Endothelial cell of umbilical vein (primary cell): ENCODE results near the gene C16orf87. TPM values are rescaled to one million over a fixed set of nuclear protein-coding genes. Genes with fewer than 3 reads are reported as not detected.

Experiments
- BruUV-seq: library from RNA; stranded (reverse); fragments of 400-500 nt; replicated peaks from 2 replicates; lab custom pipeline; 2021; lab: Mats Ljungman, UMichigan
- CTCF ChIA-PET: fragments of 300-600, 350-600 bp; sonication (Branson Sonifier 250); formaldehyde crosslinking; loops from one replicate; lab custom pipeline; 2021; ENCODE audit warnings: antibody characterized with exemption, inconsistent platforms; lab: Charles Lee
- POLR2A ChIA-PET: fragments of 300-600, 350-600 bp; sonication (Branson Sonifier 250); formaldehyde crosslinking; loops from one replicate; lab custom pipeline; 2021; ENCODE audit warnings: antibody characterized with exemption, inconsistent platforms; lab: Charles Lee
- DNase-seq: peaks from one replicate; pipeline ENCODE4 v3.0.0-alpha.2; 2011; ENCODE audit warnings: low read depth, low spot score
- FAIRE-seq: peaks from 2 replicates; lab custom pipeline; 2011; peaks lifted over from hg19 to GRCh38; lab: Jason Lieb, UNC
- H2AFZ ChIP-seq: 2 replicates; pipeline ENCODE4 v1.6.0; 2012; ENCODE audit warnings: low read depth, low read length, control low read depth, inconsistent platforms
- H3K27ac ChIP-seq: 2 replicates; pipeline ENCODE4 v1.5.1; 2011; ENCODE audit warnings: low read depth, mild to moderate bottlenecking, control low read depth, low read length, moderate library complexity; ENCODE audit not compliant: insufficient read depth
- H3K27me3 ChIP-seq, 2 experiments: 2 replicates each; pipeline versions ENCODE4 v1.6.0 to v1.6.1; 2011; ENCODE audit warnings: low read length in 2 of 2, mixed read lengths in 1 of 2; ENCODE audit not compliant: control insufficient read depth in 2 of 2, insufficient read depth in 2 of 2
- H3K36me3 ChIP-seq, 2 experiments: 2 replicates in 1 of 2; 3 replicates in 1 of 2; pipeline ENCODE4 v1.5.1; 2011; ENCODE audit warnings: low read length in 2 of 2, mild to moderate bottlenecking in 1 of 2, moderate library complexity in 1 of 2; ENCODE audit not compliant: control insufficient read depth in 2 of 2, insufficient read depth in 2 of 2; ENCODE audit errors: extremely low read depth in 1 of 2
- H3K4me1 ChIP-seq: 3 replicates; pipeline ENCODE4 v1.5.1; 2011; ENCODE audit warnings: mild to moderate bottlenecking, low read length; ENCODE audit not compliant: control insufficient read depth, insufficient read depth; ENCODE audit errors: extremely low read depth
- H3K4me2 ChIP-seq: 2 replicates; pipeline ENCODE4 v1.6.1; 2011; ENCODE audit warnings: low read length, control low read depth, mixed read lengths; ENCODE audit not compliant: insufficient read depth
- H3K4me3 ChIP-seq, 3 experiments: fragments of 200-600 bp in 1 of 3; sonication (generic), shearing (Covaris generic) in 1 of 3; replicated peaks in 1 of 3; 2 replicates each; pipeline ENCODE4 v1.5.1; 2011 to 2016; ENCODE audit warnings: control low read depth in 3 of 3, low read length in 3 of 3, mild to moderate bottlenecking in 2 of 3, inconsistent platforms in 1 of 3, low read depth in 1 of 3, moderate library complexity in 1 of 3; ENCODE audit not compliant: insufficient read depth in 1 of 3
- H3K79me2 ChIP-seq: 2 replicates; pipeline ENCODE4 v1.6.0; 2012; ENCODE audit warnings: low read length, inconsistent platforms; ENCODE audit not compliant: control insufficient read depth, insufficient read depth
- H3K9ac ChIP-seq: replicated peaks from 2 replicates; pipeline ENCODE3; 2011; ENCODE audit warnings: low read length, control low read depth; ENCODE audit not compliant: insufficient read depth; ENCODE audit errors: extremely low read depth
- H3K9me1 ChIP-seq: replicated peaks from 3 replicates; pipeline ENCODE4 v1.6.0; 2011; ENCODE audit warnings: mild to moderate bottlenecking, low read length; ENCODE audit not compliant: control insufficient read depth, insufficient read depth; ENCODE audit errors: extremely low read depth
- H3K9me3 ChIP-seq: replicated peaks from 2 replicates; pipeline ENCODE4 v1.5.1; 2012; ENCODE audit warnings: low read length, inconsistent platforms; ENCODE audit not compliant: control insufficient read depth, insufficient read depth
- H4K20me1 ChIP-seq: replicated peaks from 2 replicates; pipeline ENCODE3; 2011; ENCODE audit warnings: mild to moderate bottlenecking, low read length; ENCODE audit not compliant: control insufficient read depth, insufficient read depth; ENCODE audit errors: extremely low read depth
- CTCF ChIP-seq, 2 donors: IDR thresholded peaks; 1 replicate in 1 of 2; 2 replicates in 1 of 2; pipeline ENCODE4 v1.5.1; 2011; ENCODE audit warnings: low read length in 2 of 2, mild to moderate bottlenecking in 2 of 2, moderate library complexity in 2 of 2, control low read depth in 1 of 2, inconsistent platforms in 1 of 2, low read depth in 1 of 2; ENCODE audit not compliant: insufficient read depth in 1 of 2; ENCODE audit errors: extremely low read depth in 1 of 2
- EZH2 ChIP-seq: IDR thresholded peaks from 2 replicates; pipeline ENCODE4 v1.6.1; 2012; ENCODE audit warnings: borderline replicate concordance, low read depth, mild to moderate bottlenecking, moderate library complexity, low read length, inconsistent platforms; ENCODE audit not compliant: severe bottlenecking
- FOS ChIP-seq: IDR thresholded peaks from 2 replicates; pipeline ENCODE4 v1.6.1; 2011; ENCODE audit warnings: mild to moderate bottlenecking, low read length, moderate library complexity, borderline replicate concordance; ENCODE audit not compliant: insufficient read depth
- GATA2 ChIP-seq: IDR thresholded peaks from 2 replicates; pipeline ENCODE4 v1.7.0; 2011; ENCODE audit warnings: low read depth, mild to moderate bottlenecking, moderate library complexity, mixed read lengths, low read length; ENCODE audit not compliant: insufficient read length, insufficient read depth
- JUN ChIP-seq: IDR thresholded peaks from 2 replicates; pipeline ENCODE4 v1.6.1; 2011; ENCODE audit warnings: borderline replicate concordance, low read depth; ENCODE audit not compliant: insufficient read length, insufficient read depth
- MAX ChIP-seq: IDR thresholded peaks from 2 replicates; pipeline ENCODE4 v1.6.1; 2011; ENCODE audit not compliant: insufficient read depth, insufficient read length
- MYC ChIP-seq: IDR thresholded peaks from one replicate; pipeline ENCODE4 v1.6.1; 2011; ENCODE audit warnings: mild to moderate bottlenecking, low read depth, low read length
- POLR2A ChIP-seq: IDR thresholded peaks from 2 replicates; pipeline ENCODE4 v1.6.1; 2012; ENCODE audit warnings: low read depth, mild to moderate bottlenecking, control low read depth, low read length
- POLR2AphosphoS5 ChIP-seq: IDR thresholded peaks from 2 replicates; pipeline ENCODE4 v1.6.1; 2012; ENCODE audit warnings: low read depth, mild to moderate bottlenecking, control low read depth, low read length, moderate library complexity; ENCODE audit not compliant: insufficient read depth
- dilution Hi-C: fragments of 300-500 bp; cut with MboI; formaldehyde crosslinking; loops from one replicate; pipeline ENCODE4 v1.15.0; 2019; ENCODE audit warnings: low sequenced_read_pairs; ENCODE audit not compliant: extremely low pct_ligation_motif_present
- intact Hi-C: fragments of 100-400 bp; cut with micrococcal nuclease; formaldehyde crosslinking; loops from one replicate; pipeline ENCODE4 v1.10.0; 2022
- polyA plus RNA-seq, 4 experiments: library from polyadenylated mRNA; depleted of rRNA in 3 of 4; stranded (reverse) in 3 of 4; unstranded in 1 of 4; fragments of >200 nt; gene quantifications; 2 replicates each; pipeline versions ENCODE4 v1.2.1 to v1.2.3, GENCODE V29; 2011 to 2012; ENCODE audit warnings: missing spikeins in 1 of 4
- total RNA-seq: library from RNA; stranded (reverse); gene quantifications from 2 replicates; pipeline ENCODE4 v1.2.3, GENCODE V29; 2021

The C16orf87 gene
- total and polyA plus RNA-seq, 2 donors (not counting 3 experiments of a cell fraction or from before 2014, with no cell fraction given) = 2.4 to 8.5 TPM

GRCh38 chr16:46852130-46852529 is 21.1 kb upstream of the C16orf87 start:
- H3K27me3 ChIP-seq = peaks cover 0 to 4% of the 10 kb centered on the region in 2 experiments
- no peak overlapping the region for H3K9ac ChIP-seq
- DNase-seq (no peak), FAIRE-seq (no peak)
- no peaks in the 10 kb centered on the region for H3K9me3 ChIP-seq
- H3K27ac ChIP-seq = no peak overlapping the region
- POLR2A ChIA-PET = no interaction called here
- H3K36me3 ChIP-seq = no peaks in the 10 kb centered on the region
- H2AFZ ChIP-seq = no peak overlapping the region
- no peaks in the 10 kb centered on the region for H3K79me2 ChIP-seq
- dilution Hi-C loops = no loop called here
- H3K4me2 ChIP-seq = no peak overlapping the region
- CTCF ChIA-PET = interaction anchor here (0.7 to 7.6 kb wide), 7 partner anchors 11 to 1312 kb away, joined by 3 to 401 read pairs (median 33); no protein-coding TSS in a partner anchor
- H4K20me1 ChIP-seq = no peaks in the 10 kb centered on the region
- H3K4me3 ChIP-seq = no peak overlapping the region
- H3K9me1 ChIP-seq = no peaks in the 10 kb centered on the region
- BruUV-seq = no TSS peak
- intact Hi-C loops = no loop called here
- H3K4me1 ChIP-seq = no peaks in the 10 kb centered on the region
- TF ChIP-seq JUN (no peak), MYC (no peak), FOS (no peak), POLR2A (no peak), POLR2AphosphoS5 (no peak), MAX (no peak), CTCF (IDR thresholded peaks at IDR 0.05; ENCODE audit: extremely low read depth in 1 of 2, insufficient read depth in 1 of 2, low read depth in 1 of 2, low read length in 2 of 2) (no peak), GATA2 (no peak), EZH2 (no peak)
